ENCODE data around the gene LRRTM4. TPM values are rescaled to one million over a fixed set of nuclear protein-coding genes. Genes with fewer than 3 reads are reported as not detected.
"Not testable (repeated sequence)": the region's sequence is repeated elsewhere in the genome, so short reads cannot be mapped to it uniquely, and the experiment has no call there.

The LRRTM4 gene
- total RNA-seq, 4 donors from 2014 or later: not detected

DNA sequence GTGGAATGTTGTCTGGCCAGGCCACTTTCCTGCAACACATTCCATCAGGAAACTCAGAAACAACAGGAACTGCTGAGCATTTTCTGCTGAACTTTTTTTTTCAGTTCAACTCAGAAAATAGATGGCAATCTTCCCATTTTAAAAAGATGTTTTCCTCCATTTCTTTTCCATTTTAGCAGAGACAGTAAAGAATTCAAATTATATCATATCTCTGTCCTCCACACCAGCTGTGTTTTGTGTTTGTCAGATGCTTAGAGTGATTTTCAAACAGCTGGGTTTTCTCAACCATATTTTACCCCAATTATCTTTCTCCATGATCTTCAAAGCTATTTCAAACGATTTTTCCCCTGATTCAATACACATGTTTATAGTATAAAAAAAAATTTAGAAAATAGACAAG is 713.4 kb downstream of the LRRTM4 start:
- Histone ChIP-seq H3K27ac (no peak overlapping the region), H3K27me3 (no peaks in the 10 kb centered on the region), H3K9me3 (no peaks in the 10 kb centered on the region), H3K4me1 (no peaks in the 10 kb centered on the region), H3K36me3 (no peaks in the 10 kb centered on the region), H3K4me3 (replicated peaks in 1 of 3) (no peak overlapping the region)
- WGBS, 2 donors: 18 to 27% methylated on average over 1 of the region's 1 CpG
- DNase-seq: no peak
- TF ChIP-seq, protein P1, sequence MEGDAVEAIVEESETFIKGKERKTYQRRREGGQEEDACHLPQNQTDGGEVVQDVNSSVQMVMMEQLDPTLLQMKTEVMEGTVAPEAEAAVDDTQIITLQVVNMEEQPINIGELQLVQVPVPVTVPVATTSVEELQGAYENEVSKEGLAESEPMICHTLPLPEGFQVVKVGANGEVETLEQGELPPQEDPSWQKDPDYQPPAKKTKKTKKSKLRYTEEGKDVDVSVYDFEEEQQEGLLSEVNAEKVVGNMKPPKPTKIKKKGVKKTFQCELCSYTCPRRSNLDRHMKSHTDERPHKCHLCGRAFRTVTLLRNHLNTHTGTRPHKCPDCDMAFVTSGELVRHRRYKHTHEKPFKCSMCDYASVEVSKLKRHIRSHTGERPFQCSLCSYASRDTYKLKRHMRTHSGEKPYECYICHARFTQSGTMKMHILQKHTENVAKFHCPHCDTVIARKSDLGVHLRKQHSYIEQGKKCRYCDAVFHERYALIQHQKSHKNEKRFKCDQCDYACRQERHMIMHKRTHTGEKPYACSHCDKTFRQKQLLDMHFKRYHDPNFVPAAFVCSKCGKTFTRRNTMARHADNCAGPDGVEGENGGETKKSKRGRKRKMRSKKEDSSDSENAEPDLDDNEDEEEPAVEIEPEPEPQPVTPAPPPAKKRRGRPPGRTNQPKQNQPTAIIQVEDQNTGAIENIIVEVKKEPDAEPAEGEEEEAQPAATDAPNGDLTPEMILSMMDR (IDR thresholded peaks at IDR 0.05): no peak
- no peak for TF ChIP-seq POLR2A (IDR thresholded peaks at IDR 0.05)
- intact Hi-C loops (cut with DNase I): no loop called here

DNA sequence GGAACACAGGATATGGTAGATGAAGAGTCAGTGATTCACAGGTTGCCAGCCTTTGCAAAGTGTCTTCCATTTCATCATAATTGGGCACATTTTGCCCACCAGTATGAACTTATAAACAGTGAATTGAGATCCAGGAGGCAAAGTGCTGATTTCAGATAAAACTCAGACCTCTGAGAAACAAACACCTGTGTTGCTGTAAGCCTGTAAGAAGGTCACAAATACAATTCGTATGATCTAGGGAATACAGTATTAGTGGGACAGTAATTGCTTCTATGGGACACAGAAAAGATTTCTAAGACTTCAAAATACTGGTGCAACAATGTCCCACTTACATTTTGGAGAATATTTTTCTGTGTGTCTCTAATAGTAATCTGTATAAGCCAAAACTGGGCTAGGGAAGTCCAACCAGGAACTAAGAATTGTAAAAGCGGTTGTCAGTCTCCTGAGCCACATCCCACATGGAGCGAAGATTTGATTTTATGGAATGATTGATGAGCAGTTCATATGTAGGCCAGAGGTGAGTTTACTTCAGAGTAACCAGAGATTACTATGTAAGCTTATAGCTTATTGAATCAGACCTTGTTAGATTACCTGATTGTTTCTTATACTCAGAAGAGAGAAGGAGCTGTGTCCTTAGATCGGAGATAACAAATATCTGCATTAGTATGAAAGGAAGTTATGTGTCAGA is 728.4 kb downstream of the LRRTM4 start:
- 81 to 82% methylated on average over 4 of the region's 4 CpGs for WGBS, 2 donors
- H3K27ac ChIP-seq: no peak overlapping the region
- H3K27me3 ChIP-seq: no peaks in the 10 kb centered on the region
- H3K4me1 ChIP-seq: no peaks in the 10 kb centered on the region
- no peaks in the 10 kb centered on the region for H3K9me3 ChIP-seq
- H3K4me3 ChIP-seq (replicated peaks in 1 of 3): no peak overlapping the region
- no peak for TF ChIP-seq POLR2A (IDR thresholded peaks at IDR 0.05)
- TF ChIP-seq, protein P1 (IDR thresholded peaks at IDR 0.05): no peak
- no peaks in the 10 kb centered on the region for H3K36me3 ChIP-seq
- no peak for DNase-seq
- intact Hi-C loops (cut with DNase I): no loop called here

DNA sequence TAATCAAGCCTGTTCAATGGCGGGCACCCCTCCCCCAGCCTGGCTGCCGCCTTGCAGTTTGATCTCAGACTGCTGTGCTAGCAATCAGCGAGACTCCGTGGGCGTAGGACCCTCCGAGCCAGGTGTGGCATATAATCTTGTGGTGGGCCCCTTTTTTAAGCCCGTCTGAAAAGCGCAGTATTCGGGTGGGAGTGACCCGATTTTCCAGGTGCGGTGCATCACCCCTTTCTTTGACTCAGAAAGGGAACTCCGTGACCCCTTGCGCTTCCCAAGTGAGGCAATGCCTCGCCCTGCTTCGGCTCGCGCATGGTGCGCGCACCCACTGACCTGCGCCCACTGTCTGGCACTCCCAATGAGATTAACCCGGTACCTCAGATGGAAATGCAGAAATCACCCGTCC is 740.9 kb downstream of the LRRTM4 start:
- H3K4me1 ChIP-seq; H3K27me3 ChIP-seq; intact Hi-C loops (cut with DNase I); H3K4me3 ChIP-seq (replicated peaks in 1 of 3); H3K27ac ChIP-seq; DNase-seq; H3K9me3 ChIP-seq; H3K36me3 ChIP-seq: not testable (repeated sequence)
- WGBS, 2 donors: 89% methylated on average over 22 of the region's 22 CpGs

DNA sequence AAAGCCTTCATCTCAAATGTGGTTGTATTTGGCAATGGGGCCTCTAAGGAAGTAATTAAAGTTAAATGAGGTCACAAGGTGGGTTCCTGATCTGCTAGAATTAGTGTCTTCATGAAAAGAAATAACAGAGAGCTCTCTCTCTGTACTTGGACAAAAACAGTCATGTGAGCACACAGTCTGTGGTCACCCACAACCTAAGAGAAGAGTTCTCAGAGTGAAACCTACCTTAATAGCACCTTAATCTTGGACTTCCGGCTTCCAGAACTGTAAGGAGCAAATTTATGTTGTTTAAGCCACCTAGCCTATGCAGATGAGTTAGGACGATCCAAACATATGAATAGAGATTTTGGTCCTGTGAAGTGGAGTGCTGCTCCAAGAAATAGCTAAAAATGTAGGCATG is 758.9 kb downstream of the LRRTM4 start:
- TF ChIP-seq, protein P1 (IDR thresholded peaks at IDR 0.05): no peak
- no peak for TF ChIP-seq POLR2A (IDR thresholded peaks at IDR 0.05)
- H3K4me1 ChIP-seq: no peaks in the 10 kb centered on the region
- H3K9me3 ChIP-seq: no peaks in the 10 kb centered on the region
- no peak overlapping the region for H3K27ac ChIP-seq
- intact Hi-C loops (cut with DNase I): no loop called here
- WGBS, 2 donors: 85 to 91% methylated on average over 2 of the region's 2 CpGs
- H3K36me3 ChIP-seq: no peaks in the 10 kb centered on the region
- no peaks in the 10 kb centered on the region for H3K27me3 ChIP-seq
- DNase-seq: no peak
- H3K4me3 ChIP-seq (replicated peaks in 1 of 3): no peak overlapping the region

DNA sequence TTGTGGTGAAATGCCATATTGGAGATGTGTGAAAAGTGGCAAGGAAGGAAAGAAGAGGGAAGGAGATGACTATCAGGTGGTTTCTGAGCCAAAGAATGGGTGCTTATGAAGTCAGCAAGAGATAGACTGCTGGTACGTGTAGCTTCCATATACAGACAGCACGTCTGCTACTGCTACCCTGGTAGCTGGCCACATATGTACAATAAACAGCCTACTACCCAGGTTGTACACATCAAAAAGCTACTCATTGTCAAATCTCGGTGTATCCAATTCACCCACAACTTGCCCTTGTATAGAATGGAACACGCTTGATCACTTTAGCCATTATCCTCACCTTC is 761.8 kb downstream of the LRRTM4 start:
- H3K27ac ChIP-seq: no peak overlapping the region
- 83 to 90% methylated on average over 4 of the region's 4 CpGs for WGBS, 2 donors

More for the DNA sequence above, 761.8 kb downstream of the LRRTM4 start:
- Histone ChIP-seq H3K4me1 (no peaks in the 10 kb centered on the region), H3K4me3 (replicated peaks in 1 of 3) (no peak overlapping the region), H3K36me3 (no peaks in the 10 kb centered on the region), H3K27me3 (no peaks in the 10 kb centered on the region), H3K9me3 (no peaks in the 10 kb centered on the region)
- intact Hi-C loops (cut with DNase I): no loop called here
- DNase-seq: no peak
- TF ChIP-seq POLR2A (IDR thresholded peaks at IDR 0.05): no peak
- TF ChIP-seq, protein P1 (IDR thresholded peaks at IDR 0.05): no peak

Measured in thyroid gland (tissue), 4 donors.